ENCODE measurements around the gene ANO1.

DNA sequence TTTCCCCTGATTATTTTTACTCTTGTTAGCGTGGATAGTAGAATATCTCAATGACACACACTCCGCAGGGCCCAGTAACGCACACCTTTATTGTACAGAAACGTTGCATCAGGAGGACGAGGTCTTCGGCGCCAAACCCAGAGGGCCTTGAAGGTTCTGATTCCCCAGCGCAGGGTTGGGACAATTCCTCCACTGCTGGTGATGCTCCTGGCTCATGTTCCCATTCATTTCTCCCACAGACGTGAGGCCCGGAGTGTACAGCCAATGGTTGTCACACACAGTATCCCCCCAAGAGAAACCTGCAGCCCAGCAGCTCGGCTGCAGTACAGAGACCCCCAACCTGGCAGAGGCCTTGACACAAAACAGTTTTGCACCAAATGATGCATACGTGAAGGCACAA lies 6.1 kb upstream of the ANO1 start:
- TF ChIP-seq, protein P1, sequence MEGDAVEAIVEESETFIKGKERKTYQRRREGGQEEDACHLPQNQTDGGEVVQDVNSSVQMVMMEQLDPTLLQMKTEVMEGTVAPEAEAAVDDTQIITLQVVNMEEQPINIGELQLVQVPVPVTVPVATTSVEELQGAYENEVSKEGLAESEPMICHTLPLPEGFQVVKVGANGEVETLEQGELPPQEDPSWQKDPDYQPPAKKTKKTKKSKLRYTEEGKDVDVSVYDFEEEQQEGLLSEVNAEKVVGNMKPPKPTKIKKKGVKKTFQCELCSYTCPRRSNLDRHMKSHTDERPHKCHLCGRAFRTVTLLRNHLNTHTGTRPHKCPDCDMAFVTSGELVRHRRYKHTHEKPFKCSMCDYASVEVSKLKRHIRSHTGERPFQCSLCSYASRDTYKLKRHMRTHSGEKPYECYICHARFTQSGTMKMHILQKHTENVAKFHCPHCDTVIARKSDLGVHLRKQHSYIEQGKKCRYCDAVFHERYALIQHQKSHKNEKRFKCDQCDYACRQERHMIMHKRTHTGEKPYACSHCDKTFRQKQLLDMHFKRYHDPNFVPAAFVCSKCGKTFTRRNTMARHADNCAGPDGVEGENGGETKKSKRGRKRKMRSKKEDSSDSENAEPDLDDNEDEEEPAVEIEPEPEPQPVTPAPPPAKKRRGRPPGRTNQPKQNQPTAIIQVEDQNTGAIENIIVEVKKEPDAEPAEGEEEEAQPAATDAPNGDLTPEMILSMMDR (IDR thresholded peaks at IDR 0.05), result no peak
- TF ChIP-seq POLR2AphosphoS5 (IDR thresholded peaks at IDR 0.05) (no peak), POLR2A (IDR thresholded peaks at IDR 0.05) (no peak)

Data from prostate gland (tissue), 2 donors.